Epithelial cell of proximal tubule (primary cell): ENCODE data around the gene PASD1. TPM values are rescaled to one million over a fixed set of nuclear protein-coding genes. Genes with fewer than 3 reads are reported as not detected.

Source experiments
- DNase-seq: peaks from one replicate; pipeline ENCODE4 v3.0.0-alpha.2; 2011; ENCODE audit warnings: low read depth
- H3K4me3 ChIP-seq: 2 replicates; pipeline ENCODE4 v1.5.1; 2011; ENCODE audit warnings: low read depth, mild to moderate bottlenecking, low read length
- CTCF ChIP-seq: conservative IDR thresholded peaks from 2 replicates; pipeline ENCODE4 v1.5.1; 2012; ENCODE audit warnings: low read depth, mild to moderate bottlenecking, low read length
- total RNA-seq: library from RNA; depleted of rRNA; stranded (reverse); fragments of >200 nt; gene quantifications from 2 replicates; pipeline ENCODE4 v1.2.3, GENCODE V29; 2015

The PASD1 gene
- total RNA-seq, 1 donor from 2014 or later, result not detected

GRCh38 chrX:151697522-151697921 is 134.0 kb downstream of the PASD1 start:
- no peak for DNase-seq
- no peak overlapping the region for H3K4me3 ChIP-seq
- no peak for TF ChIP-seq CTCF

- no peak for DNase-seq
- no peak overlapping the region for H3K4me3 ChIP-seq
- no peak for TF ChIP-seq CTCF
Observed at GRCh38 chrX:151698485-151698884, 135.0 kb downstream of the PASD1 start.

- no peak for DNase-seq
- no peak overlapping the region for H3K4me3 ChIP-seq
- no peak for TF ChIP-seq CTCF
Observed at GRCh38 chrX:151699746-151700145, 136.3 kb downstream of the PASD1 start.

- no peak for DNase-seq
- no peak overlapping the region for H3K4me3 ChIP-seq
- TF ChIP-seq CTCF, result no peak
Observed at GRCh38 chrX:151700581-151700980, 137.1 kb downstream of the PASD1 start.

- no peak overlapping the region for H3K4me3 ChIP-seq
- DNase-seq, result no peak
- TF ChIP-seq CTCF, result no peak
Observed at GRCh38 chrX:151701071-151701470, 137.6 kb downstream of the PASD1 start.

- no peak for DNase-seq
Observed at GRCh38 chrX:151701531-151701930, 138.1 kb downstream of the PASD1 start.

More at GRCh38 chrX:151701531-151701930, 138.1 kb downstream of the PASD1 start:
- no peak overlapping the region for H3K4me3 ChIP-seq
- TF ChIP-seq CTCF, result no peak
